ENCODE results near the gene INS. TPM values are rescaled to one million over a fixed set of nuclear protein-coding genes. Genes with fewer than 3 reads are reported as not detected.

Gene INS
- total and polyA plus RNA-seq, 11 donors = 0.67 to 1.8 TPM; not detected in 9

GRCh38 chr11:2158966-2159365, 2.0 kb downstream of the INS start:
- peaks cover 0 to 13% (median 3%) of the 10 kb centered on the region in 9 donors for H3K27me3 ChIP-seq
- DNase-seq = no peak
- no peak overlapping the region for H3K27ac ChIP-seq
- TF ChIP-seq POLR2A (IDR thresholded peaks at IDR 0.05) (no peak), CTCF (IDR thresholded peaks at IDR 0.05) (no peak)
- H3K36me3 ChIP-seq = no peaks in the 10 kb centered on the region
- H3K9me3 ChIP-seq = no peaks in the 10 kb centered on the region
- 72 to 78% (median 75%) methylated on average over 5 to 10 of the region's 10 CpGs for WGBS, 4 donors
- no peak for ATAC-seq
- peaks cover 0 to 11% (median 0%) of the 10 kb centered on the region in 12 donors for H3K4me1 ChIP-seq
- no peak overlapping the region for H3K4me3 ChIP-seq
- intact Hi-C loops (cut with DNase I) = loop anchor here in 2 of 10 donors (5.0 to 10.0 kb wide), 2 partner anchors 504 to 507 kb away; no protein-coding TSS in a partner anchor

- no peak overlapping the region for H3K27ac ChIP-seq
- peaks cover 0 to 11% (median 0%) of the 10 kb centered on the region in 12 donors for H3K4me1 ChIP-seq
- DNase-seq (no peak), ATAC-seq (no peak)
- peaks cover 0 to 13% (median under 1%) of the 10 kb centered on the region in 9 donors for H3K27me3 ChIP-seq
- H3K9me3 ChIP-seq = no peaks in the 10 kb centered on the region
- TF ChIP-seq CTCF (IDR thresholded peaks at IDR 0.05) (no peak), POLR2A (IDR thresholded peaks at IDR 0.05) (no peak)
- intact Hi-C loops (cut with DNase I) = loop anchor here in 2 of 10 donors (5.0 to 10.0 kb wide), 2 partner anchors 504 to 506 kb away; no protein-coding TSS in a partner anchor
- 55 to 86% (median 74%) methylated on average over 7 to 13 of the region's 13 CpGs for whole genome bisulfite sequencing, 4 donors
- H3K4me3 ChIP-seq = no peak overlapping the region
- no peaks in the 10 kb centered on the region for H3K36me3 ChIP-seq
These were observed 2.7 kb downstream of the INS start for GRCh38 chr11:2158296-2158737.

- Histone ChIP-seq H3K27me3 (peaks cover 0 to 12% (median 0%) of the 10 kb centered on the region in 9 donors), H3K36me3 (no peaks in the 10 kb centered on the region), H3K9me3 (no peaks in the 10 kb centered on the region), H3K27ac (no peak overlapping the region), H3K4me1 (peaks cover 0 to 11% (median 0%) of the 10 kb centered on the region in 12 donors), H3K4me3 (no peak overlapping the region)
- no peak for DNase-seq
- 71 to 82% (median 79%) methylated on average over 13 to 18 of the region's 18 CpGs for WGBS, 4 donors
- intact Hi-C loops (cut with DNase I) = loop anchor here in 4 of 10 donors (2.0 to 10.0 kb wide), 3 partner anchors 465 to 505 kb away; no protein-coding TSS in a partner anchor
- TF ChIP-seq CTCF (IDR thresholded peaks at IDR 0.05) (no peak), POLR2A (IDR thresholded peaks at IDR 0.05) (no peak)
- no peak for ATAC-seq
These were observed 3.5 kb downstream of the INS start for GRCh38 chr11:2157294-2158040.
